MM.1S (cell line): ENCODE results near the gene FOXP2.

Experiments
- DNase-seq: peaks from one replicate; pipeline ENCODE4 v3.0.0-alpha.2; 2015
- H2AFZ ChIP-seq: fragments of 300-600 bp; sonication (generic); 2 replicates; pipeline ENCODE4 v1.6.0; 2016; ENCODE audit warnings: antibody characterized with exemption, low read length
- H3F3A ChIP-seq: fragments of 300-600 bp; sonication (generic); 2 replicates; pipeline ENCODE4 v1.6.1; 2016; ENCODE audit warnings: mild to moderate bottlenecking, antibody characterized with exemption, low read length, moderate library complexity, mixed read lengths; ENCODE audit not compliant: insufficient read depth
- H3K27ac ChIP-seq: fragments of 300-600 bp; sonication (generic); 2 replicates; pipeline ENCODE4 v1.5.1; 2016; ENCODE audit warnings: mild to moderate bottlenecking, low read length
- H3K27me3 ChIP-seq: fragments of 300-600 bp; sonication (generic); replicated peaks from 2 replicates; pipeline ENCODE4 v1.6.0; 2016; ENCODE audit warnings: low read length; ENCODE audit not compliant: insufficient read depth
- H3K36me3 ChIP-seq: fragments of 300-600 bp; sonication (generic); replicated peaks from 2 replicates; pipeline ENCODE4 v1.6.1; 2016; ENCODE audit warnings: mild to moderate bottlenecking, low read length, mixed read lengths; ENCODE audit not compliant: insufficient read depth
- H3K4me1 ChIP-seq: fragments of 300-600 bp; sonication (generic); 2 replicates; pipeline ENCODE4 v1.6.1; 2016; ENCODE audit warnings: low read length, mixed read lengths
- H3K4me2 ChIP-seq: fragments of 300-600 bp; sonication (generic); 2 replicates; pipeline ENCODE4 v1.6.0; 2016; ENCODE audit warnings: low read depth, low read length
- H3K4me3 ChIP-seq: fragments of 300-600 bp; sonication (generic); 2 replicates; pipeline ENCODE4 v1.5.1; 2016; ENCODE audit warnings: low read length, mixed read lengths
- H3K79me2 ChIP-seq: fragments of 300-600 bp; sonication (generic); 2 replicates; pipeline ENCODE4 v1.6.1; 2016; ENCODE audit warnings: mixed run types, low read length, mixed read lengths
- H3K9ac ChIP-seq: fragments of 300-600 bp; sonication (generic); 2 replicates; pipeline ENCODE4 v1.6.1; 2016; ENCODE audit warnings: low read length, mixed read lengths
- H3K9me2 ChIP-seq: fragments of 300-600 bp; sonication (generic); replicated peaks from 2 replicates; pipeline ENCODE4 v1.6.1; 2016; ENCODE audit warnings: mild to moderate bottlenecking, low read length, mixed read lengths; ENCODE audit not compliant: insufficient read depth
- H3K9me3 ChIP-seq: fragments of 300-600 bp; sonication (generic); replicated peaks from 2 replicates; pipeline ENCODE4 v1.6.1; 2016; ENCODE audit warnings: mild to moderate bottlenecking, low read length, mixed read lengths; ENCODE audit not compliant: insufficient read depth
- H4K20me1 ChIP-seq: fragments of 300-600 bp; sonication (generic); 2 replicates; pipeline ENCODE4 v1.6.1; 2016; ENCODE audit warnings: mild to moderate bottlenecking, low read length, moderate library complexity, mixed read lengths; ENCODE audit not compliant: insufficient read depth
- EZH2 ChIP-seq: fragments of 300-600 bp; sonication (generic); optimal IDR thresholded peaks from 2 replicates; pipeline ENCODE3; 2017; ENCODE audit warnings: low read depth, mild to moderate bottlenecking, antibody characterized with exemption, low read length, mixed read lengths
- EZH2phosphoT487 ChIP-seq: fragments of 300-600 bp; sonication (generic); IDR thresholded peaks from 2 replicates; pipeline ENCODE4 v1.6.1; 2018; ENCODE audit warnings: antibody characterized with exemption, low read length
- TF ChIP-seq, protein P1 (sequence below): fragments of 300-600 bp; sonication (generic); IDR thresholded peaks from 2 replicates; pipeline ENCODE4 v1.5.1; 2016; ENCODE audit warnings: antibody characterized with exemption, low read length, mixed read lengths

The FOXP2 gene

DNA sequence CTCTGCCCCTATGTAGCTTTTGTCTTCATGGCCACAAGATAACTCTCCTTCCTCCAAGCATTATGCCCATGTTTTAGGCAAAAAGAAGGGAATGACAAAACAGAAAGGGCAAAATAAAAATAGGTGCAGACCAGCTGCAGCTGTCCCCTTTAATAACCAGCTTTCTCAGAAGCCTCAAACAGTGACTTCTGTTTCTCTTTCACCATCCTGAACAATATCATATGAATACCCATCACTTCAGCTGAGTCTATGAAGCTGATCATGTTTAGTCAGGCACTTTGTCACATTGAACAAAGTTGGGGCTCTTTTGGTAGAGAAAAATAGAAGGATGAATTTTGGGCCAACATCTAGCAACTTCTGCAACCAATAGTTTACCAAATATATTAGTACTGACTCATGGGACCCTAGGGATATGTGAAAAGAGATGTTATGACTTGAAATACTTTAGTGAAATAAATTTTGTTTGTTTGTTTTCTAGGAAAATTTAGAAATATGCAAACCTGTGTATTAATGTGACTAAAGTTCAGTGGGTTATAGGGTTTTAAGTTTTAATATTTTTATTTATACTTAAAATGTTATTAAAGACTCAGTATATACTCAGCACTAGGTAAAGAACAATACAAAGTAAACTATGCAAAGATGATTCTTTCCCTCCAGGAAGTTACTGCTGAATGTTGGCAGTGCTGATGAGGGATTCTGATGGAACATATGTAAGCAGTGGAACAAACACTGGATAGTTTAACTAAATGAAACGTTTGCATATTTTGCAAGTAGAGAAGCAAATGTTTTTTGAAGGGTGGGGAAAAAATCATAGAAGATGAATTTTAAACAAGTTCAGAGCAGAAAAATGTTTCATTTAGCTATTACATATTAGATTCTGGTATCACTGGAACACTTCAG is 133.7 kb downstream of the FOXP2 start:
- H3K79me2 ChIP-seq = no peaks in the 10 kb centered on the region
- no peaks in the 10 kb centered on the region for H3K36me3 ChIP-seq
- no peaks in the 10 kb centered on the region for H3K9me3 ChIP-seq
- no peak overlapping the region for H3K4me3 ChIP-seq
- H4K20me1 ChIP-seq = no peaks in the 10 kb centered on the region
- DNase-seq = no peak
- no peaks in the 10 kb centered on the region for H3K9me2 ChIP-seq
- TF ChIP-seq EZH2phosphoT487 (no peak), EZH2 (no peak)
- TF ChIP-seq, protein P1, sequence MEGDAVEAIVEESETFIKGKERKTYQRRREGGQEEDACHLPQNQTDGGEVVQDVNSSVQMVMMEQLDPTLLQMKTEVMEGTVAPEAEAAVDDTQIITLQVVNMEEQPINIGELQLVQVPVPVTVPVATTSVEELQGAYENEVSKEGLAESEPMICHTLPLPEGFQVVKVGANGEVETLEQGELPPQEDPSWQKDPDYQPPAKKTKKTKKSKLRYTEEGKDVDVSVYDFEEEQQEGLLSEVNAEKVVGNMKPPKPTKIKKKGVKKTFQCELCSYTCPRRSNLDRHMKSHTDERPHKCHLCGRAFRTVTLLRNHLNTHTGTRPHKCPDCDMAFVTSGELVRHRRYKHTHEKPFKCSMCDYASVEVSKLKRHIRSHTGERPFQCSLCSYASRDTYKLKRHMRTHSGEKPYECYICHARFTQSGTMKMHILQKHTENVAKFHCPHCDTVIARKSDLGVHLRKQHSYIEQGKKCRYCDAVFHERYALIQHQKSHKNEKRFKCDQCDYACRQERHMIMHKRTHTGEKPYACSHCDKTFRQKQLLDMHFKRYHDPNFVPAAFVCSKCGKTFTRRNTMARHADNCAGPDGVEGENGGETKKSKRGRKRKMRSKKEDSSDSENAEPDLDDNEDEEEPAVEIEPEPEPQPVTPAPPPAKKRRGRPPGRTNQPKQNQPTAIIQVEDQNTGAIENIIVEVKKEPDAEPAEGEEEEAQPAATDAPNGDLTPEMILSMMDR = no peak
- no peak overlapping the region for H2AFZ ChIP-seq
- H3K4me2 ChIP-seq = no peak overlapping the region
- no peaks in the 10 kb centered on the region for H3K27me3 ChIP-seq
- H3F3A ChIP-seq = no peaks in the 10 kb centered on the region
- no peak overlapping the region for H3K9ac ChIP-seq
- no peaks in the 10 kb centered on the region for H3K4me1 ChIP-seq
- H3K27ac ChIP-seq = no peak overlapping the region

DNA sequence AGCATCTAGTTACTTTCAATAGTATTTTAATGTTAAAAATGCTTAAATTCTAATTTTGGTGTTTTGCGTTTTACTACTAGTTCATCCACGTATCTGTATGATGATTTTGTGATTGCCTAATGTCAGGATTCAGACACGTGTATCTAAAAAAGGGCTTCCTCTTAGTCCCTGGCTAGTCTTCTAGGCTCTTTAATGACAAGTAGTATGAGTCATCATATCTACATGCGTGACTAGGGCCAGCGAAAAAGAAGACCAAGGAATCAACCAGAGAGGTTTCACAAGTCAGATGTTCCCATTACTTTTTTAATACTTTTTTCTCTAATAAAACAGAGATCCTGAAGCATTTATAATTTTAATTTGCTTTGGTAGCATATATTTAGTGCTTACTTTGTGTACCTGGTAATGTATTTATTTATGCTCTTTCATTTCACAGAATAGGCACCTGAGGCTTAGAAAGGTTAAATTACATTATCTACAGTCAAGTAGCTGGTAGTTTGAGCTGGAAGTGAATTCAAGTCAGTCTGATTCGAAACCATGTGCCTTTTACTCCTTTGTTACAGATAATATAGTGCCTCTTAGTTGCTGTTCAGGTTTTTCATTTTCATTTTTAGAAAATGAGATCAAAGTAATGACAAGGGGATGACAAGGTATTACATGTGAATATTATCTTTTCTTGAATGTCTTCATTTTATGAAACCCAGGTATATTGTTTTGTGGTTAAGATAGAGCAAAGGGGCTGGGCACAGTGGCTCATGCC is 140.3 kb downstream of the FOXP2 start:
- no peaks in the 10 kb centered on the region for H3K36me3 ChIP-seq
- DNase-seq = no peak
- no peaks in the 10 kb centered on the region for H3K9me3 ChIP-seq
- H3K9me2 ChIP-seq = no peaks in the 10 kb centered on the region
- no peak overlapping the region for H2AFZ ChIP-seq
- H3K27me3 ChIP-seq = no peaks in the 10 kb centered on the region
- H3K4me1 ChIP-seq = no peaks in the 10 kb centered on the region
- H3F3A ChIP-seq = no peaks in the 10 kb centered on the region
- no peak overlapping the region for H3K27ac ChIP-seq
- no peak overlapping the region for H3K4me3 ChIP-seq
- H3K4me2 ChIP-seq = no peak overlapping the region
- H3K79me2 ChIP-seq = no peaks in the 10 kb centered on the region
- no peaks in the 10 kb centered on the region for H4K20me1 ChIP-seq
- no peak overlapping the region for H3K9ac ChIP-seq
- TF ChIP-seq, protein P1 = no peak
- no peak for TF ChIP-seq EZH2phosphoT487

DNA sequence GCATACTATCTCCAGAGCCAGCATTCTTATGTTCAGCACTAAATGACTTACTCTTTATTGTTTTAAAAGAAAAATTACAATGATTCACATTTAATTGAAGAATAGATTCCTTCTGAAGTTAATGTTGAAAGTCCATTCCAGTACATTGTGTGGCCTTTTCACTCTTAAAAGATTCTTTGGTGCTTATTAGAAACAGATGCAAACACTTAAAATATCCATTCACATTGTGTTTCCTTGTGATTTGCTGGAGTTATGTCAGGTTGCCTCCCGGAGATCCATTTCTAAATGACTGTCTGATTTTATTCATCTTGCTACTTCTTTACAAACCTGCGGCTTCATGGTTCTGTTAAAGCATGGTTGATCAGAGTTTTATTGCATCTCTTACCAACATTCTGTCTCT is 152.8 kb downstream of the FOXP2 start:
- H3K27me3 ChIP-seq = no peaks in the 10 kb centered on the region
- H3K36me3 ChIP-seq = no peaks in the 10 kb centered on the region
- no peaks in the 10 kb centered on the region for H3K4me1 ChIP-seq
- H3K4me3 ChIP-seq = no peak overlapping the region
- TF ChIP-seq, protein P1 = no peak
- TF ChIP-seq EZH2 (no peak), EZH2phosphoT487 (no peak)
- H3K27ac ChIP-seq = no peak overlapping the region
- no peak for DNase-seq
- no peaks in the 10 kb centered on the region for H3K9me2 ChIP-seq
- no peak overlapping the region for H3K9ac ChIP-seq
- H3F3A ChIP-seq = no peaks in the 10 kb centered on the region
- H3K4me2 ChIP-seq = no peak overlapping the region
- H2AFZ ChIP-seq = no peak overlapping the region
- no peaks in the 10 kb centered on the region for H3K9me3 ChIP-seq
- no peaks in the 10 kb centered on the region for H4K20me1 ChIP-seq
- H3K79me2 ChIP-seq = no peaks in the 10 kb centered on the region
